Spleen (tissue), 7 donors: ENCODE measurements around the gene PUS1.

Experiments used
- POLR2A ChIP-seq, 3 donors: fragments of 450-650 bp; IDR thresholded peaks; one replicate each; pipeline ENCODE4 v1.5.1; 2017; ENCODE audit warnings: antibody characterized with exemption in 3 of 3, mild to moderate bottlenecking in 1 of 3
- POLR2AphosphoS5 ChIP-seq, 3 donors: sonication (generic); formaldehyde crosslinking; IDR thresholded peaks; one replicate each; pipeline ENCODE4 v1.5.1; 2017; ENCODE audit warnings: antibody characterized with exemption in 3 of 3
- TF ChIP-seq, protein P1 (sequence below), 11 experiments: fragments of 200-600 bp in 7 of 11; fragments of 450-650 bp in 4 of 11; sonication (generic) in 4 of 11; IDR thresholded peaks in 8 of 11; conservative IDR thresholded peaks in 3 of 11; 1 replicate in 7 of 11; 2 replicates in 4 of 11; pipeline versions ENCODE4 v1.4.0 to v1.8.0; 2016 to 2021; ENCODE audit warnings: antibody characterized with exemption in 11 of 11, inconsistent platforms in 4 of 11, mild to moderate bottlenecking in 1 of 11
- donor health status: DM: no; HTN: no; CAD: no; lungs with moderate emphysema.
- donor health status: DM: no; HTN: no; CAD: no.
- donor health status: DM: no; HTN: no; CAD: no.

- TF ChIP-seq, protein P1, sequence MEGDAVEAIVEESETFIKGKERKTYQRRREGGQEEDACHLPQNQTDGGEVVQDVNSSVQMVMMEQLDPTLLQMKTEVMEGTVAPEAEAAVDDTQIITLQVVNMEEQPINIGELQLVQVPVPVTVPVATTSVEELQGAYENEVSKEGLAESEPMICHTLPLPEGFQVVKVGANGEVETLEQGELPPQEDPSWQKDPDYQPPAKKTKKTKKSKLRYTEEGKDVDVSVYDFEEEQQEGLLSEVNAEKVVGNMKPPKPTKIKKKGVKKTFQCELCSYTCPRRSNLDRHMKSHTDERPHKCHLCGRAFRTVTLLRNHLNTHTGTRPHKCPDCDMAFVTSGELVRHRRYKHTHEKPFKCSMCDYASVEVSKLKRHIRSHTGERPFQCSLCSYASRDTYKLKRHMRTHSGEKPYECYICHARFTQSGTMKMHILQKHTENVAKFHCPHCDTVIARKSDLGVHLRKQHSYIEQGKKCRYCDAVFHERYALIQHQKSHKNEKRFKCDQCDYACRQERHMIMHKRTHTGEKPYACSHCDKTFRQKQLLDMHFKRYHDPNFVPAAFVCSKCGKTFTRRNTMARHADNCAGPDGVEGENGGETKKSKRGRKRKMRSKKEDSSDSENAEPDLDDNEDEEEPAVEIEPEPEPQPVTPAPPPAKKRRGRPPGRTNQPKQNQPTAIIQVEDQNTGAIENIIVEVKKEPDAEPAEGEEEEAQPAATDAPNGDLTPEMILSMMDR (IDR thresholded peaks at IDR 0.05 in 8 of 11, conservative IDR thresholded peaks at IDR 0.05 in 3 of 11): no peak
- no peak for TF ChIP-seq POLR2A (IDR thresholded peaks at IDR 0.05)
- peak in 2 of 3 donors; percentile 10 to 37 for TF ChIP-seq POLR2AphosphoS5 (IDR thresholded peaks at IDR 0.05)
Observed at GRCh38 chr12:131900397-131900796, 28.7 kb upstream of the PUS1 start.
